Activated T-cell treated with anti-CD3 and anti-CD28 coated beads, Interleukin-2, amount 50 U/mL, for 1 hour (primary cell): Measurements from ENCODE around the gene SLC41A3.
A peak's percentile ranks its signal among the peaks of the same experiment; 100 is the strongest.

Experiments used
- DNase-seq: peaks from one replicate; pipeline ENCODE4 v3.0.0-alpha.2; 2020

SLC41A3 gene

GRCh38 chr3:126083913-126084767 lies at the start of gene SLC41A3:
Gene SLC41A3 (minus strand): TSS chr3:126084124. CDS start chr3:126068219, 15,905 bp downstream.
- peak; percentile 89 for DNase-seq

GRCh38 chr3:126133606-126134005 lies 49.7 kb upstream of the SLC41A3 start:
- DNase-seq = peak; percentile 7

- DNase-seq = peak; percentile 9
These were observed 49.0 kb upstream of the SLC41A3 start for GRCh38 chr3:126132751-126133511.

- peak; percentile 14 for DNase-seq
These were observed 48.2 kb upstream of the SLC41A3 start for GRCh38 chr3:126131881-126132750.

GRCh38 chr3:126130981-126131745 lies 47.2 kb upstream of the SLC41A3 start:
- no peak for DNase-seq

- peak; percentile 13 for DNase-seq
These were observed 46.3 kb upstream of the SLC41A3 start for GRCh38 chr3:126130081-126130855.

- DNase-seq = peak; percentile 14
These were observed 45.5 kb upstream of the SLC41A3 start for GRCh38 chr3:126129398-126129891.

GRCh38 chr3:126128504-126129397 lies 44.8 kb upstream of the SLC41A3 start:
- DNase-seq = peak; percentile 4

GRCh38 chr3:126127904-126128303 lies 44.0 kb upstream of the SLC41A3 start:
- DNase-seq = peak; percentile 12

- peak; percentile 5 for DNase-seq
These were observed 43.5 kb upstream of the SLC41A3 start for GRCh38 chr3:126127452-126127851.

- no peak for DNase-seq
These were observed 43.0 kb upstream of the SLC41A3 start for GRCh38 chr3:126126811-126127431.

- DNase-seq = no peak
These were observed 42.4 kb upstream of the SLC41A3 start for GRCh38 chr3:126126286-126126685.

- DNase-seq = no peak
These were observed 41.9 kb upstream of the SLC41A3 start for GRCh38 chr3:126125781-126126251.

- peak; percentile 3 for DNase-seq
These were observed 41.4 kb upstream of the SLC41A3 start for GRCh38 chr3:126125341-126125740.

- no peak for DNase-seq
These were observed 41.0 kb upstream of the SLC41A3 start for GRCh38 chr3:126124896-126125295.

- peak; percentile 11 for DNase-seq
These were observed 40.4 kb upstream of the SLC41A3 start for GRCh38 chr3:126124148-126124868.

GRCh38 chr3:126121632-126122031 lies 37.7 kb upstream of the SLC41A3 start:
- no peak for DNase-seq

GRCh38 chr3:126121074-126121473 lies 37.1 kb upstream of the SLC41A3 start:
- DNase-seq = peak; percentile 7

GRCh38 chr3:126119976-126120375 lies 36.1 kb upstream of the SLC41A3 start:
- no peak for DNase-seq
